GM19468 (cell line): Measurements from ENCODE around the gene VMP1.
"Not testable (repeated sequence)": the region's sequence is repeated elsewhere in the genome, so short reads cannot be mapped to it uniquely, and the experiment has no call there.

ENCODE experiments used
- ATAC-seq: cut with Tn5 transposase; IDR thresholded peaks from one replicate; pipeline ENCODE4 v1.9.1; 2021; ENCODE audit warnings: mild to moderate bottlenecking, moderate library complexity, moderate number of reproducible peaks; ENCODE audit not compliant: unreplicated experiment; ENCODE audit errors: extremely low read depth

VMP1 gene

DNA sequence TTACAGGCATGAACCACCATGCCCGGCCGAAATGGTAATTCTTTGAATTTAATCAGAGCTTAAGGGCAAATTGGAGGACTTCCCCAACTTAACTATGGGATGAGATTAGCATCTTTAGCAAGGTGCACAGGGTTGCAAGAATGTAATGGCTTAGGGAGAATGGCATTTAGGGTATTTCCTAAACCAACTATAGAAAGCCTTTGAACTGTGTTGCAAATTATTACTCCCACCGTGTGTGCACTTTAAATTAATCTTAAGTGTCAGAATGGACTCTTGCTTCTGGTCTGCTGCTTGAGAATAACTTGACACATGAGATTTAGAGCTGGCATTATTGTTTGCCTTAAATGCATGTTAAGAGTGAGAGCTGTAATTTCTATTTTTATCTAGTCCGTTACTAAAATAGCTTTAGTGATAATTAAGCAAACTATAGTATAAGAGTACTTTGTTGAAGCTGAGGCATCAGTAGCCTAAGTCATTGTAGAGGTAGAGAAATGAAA, 125.5 kb downstream of the VMP1 start:
- ATAC-seq = no peak

DNA sequence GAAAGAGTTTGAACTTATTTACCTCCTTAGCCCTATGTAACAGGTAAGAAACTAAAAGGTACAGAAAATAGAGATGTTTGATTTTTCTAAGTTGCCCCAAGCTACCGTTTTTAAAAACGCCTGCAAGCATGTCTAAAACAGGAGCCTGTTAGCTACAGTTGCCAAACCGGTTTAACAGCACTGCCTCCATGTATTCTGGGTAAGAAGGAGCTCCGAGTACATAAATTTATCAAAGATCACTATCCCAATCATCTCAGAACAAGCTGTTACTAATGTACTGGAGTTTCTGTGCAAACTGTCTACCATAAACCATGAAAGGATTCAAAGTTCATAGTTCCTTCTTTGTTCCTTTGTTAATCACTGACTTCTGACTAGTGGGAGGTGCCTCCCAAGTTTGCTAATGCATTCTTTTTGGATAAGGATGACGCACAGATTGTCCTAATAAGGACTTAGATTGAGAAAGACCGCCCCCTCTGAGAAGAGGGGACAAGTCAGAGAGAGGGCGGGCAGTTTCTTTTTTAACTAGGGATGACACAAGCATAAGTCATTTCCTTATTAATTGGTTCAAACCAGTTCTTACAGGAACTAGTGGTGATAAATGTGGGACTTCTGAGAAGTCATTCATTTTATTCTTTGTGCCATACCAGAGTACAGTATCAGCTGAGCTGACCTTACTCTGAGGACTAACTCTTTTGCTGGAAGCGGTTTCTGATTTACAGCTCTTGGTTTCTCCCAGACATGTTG, 130.0 kb downstream of the VMP1 start:
- ATAC-seq = peak; percentile 88

DNA sequence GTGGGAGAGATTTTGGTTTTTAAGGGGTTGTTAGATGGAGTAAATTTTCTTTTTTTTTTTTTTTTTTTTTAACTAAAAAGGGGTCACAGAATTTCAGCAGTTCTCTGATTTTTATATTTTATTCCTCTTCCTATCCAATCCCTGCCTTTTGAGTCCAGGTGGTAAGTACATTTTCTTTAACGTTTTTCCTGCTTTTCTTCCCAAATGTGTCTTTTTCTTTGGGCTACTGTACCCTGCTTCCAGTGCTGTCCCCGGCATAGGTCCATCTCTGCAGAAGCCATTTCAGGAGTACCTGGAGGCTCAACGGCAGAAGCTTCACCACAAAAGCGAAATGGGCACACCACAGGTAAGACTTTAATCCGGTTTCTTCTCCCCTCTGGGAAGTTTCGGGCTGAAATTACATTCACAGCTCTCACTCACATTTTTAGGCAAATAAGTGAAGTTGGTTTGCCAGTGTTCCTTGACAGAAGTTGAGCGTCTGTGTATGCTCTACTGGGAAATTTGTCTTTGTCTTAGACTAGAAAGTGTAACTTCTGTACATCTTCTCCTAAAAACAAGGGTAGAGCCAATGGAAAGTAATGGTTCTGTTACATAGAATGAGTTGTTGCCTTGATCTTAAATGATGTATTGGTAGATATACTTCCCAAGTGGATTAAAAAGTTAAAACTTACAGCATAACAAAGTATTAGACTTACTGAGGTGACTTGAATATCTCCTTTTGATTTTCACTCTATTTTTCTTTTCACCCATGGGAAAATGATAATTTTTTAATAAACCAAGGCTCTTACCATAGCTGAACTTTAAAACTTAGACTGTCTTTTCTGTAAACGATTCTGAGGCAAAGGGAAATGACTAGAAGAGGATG, 130.8 kb downstream of the VMP1 start:
- no peak for ATAC-seq

DNA sequence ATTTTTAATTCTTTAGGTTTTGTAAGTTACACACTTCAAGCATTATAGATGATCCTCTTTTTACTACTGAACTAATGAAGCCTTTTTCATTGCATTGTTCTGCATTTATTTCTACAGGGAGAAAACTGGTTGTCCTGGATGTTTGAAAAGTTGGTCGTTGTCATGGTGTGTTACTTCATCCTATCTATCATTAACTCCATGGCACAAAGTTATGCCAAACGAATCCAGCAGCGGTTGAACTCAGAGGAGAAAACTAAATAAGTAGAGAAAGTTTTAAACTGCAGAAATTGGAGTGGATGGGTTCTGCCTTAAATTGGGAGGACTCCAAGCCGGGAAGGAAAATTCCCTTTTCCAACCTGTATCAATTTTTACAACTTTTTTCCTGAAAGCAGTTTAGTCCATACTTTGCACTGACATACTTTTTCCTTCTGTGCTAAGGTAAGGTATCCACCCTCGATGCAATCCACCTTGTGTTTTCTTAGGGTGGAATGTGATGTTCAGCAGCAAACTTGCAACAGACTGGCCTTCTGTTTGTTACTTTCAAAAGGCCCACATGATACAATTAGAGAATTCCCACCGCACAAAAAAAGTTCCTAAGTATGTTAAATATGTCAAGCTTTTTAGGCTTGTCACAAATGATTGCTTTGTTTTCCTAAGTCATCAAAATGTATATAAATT, 132.3 kb downstream of the VMP1 start:
- no peak for ATAC-seq

DNA sequence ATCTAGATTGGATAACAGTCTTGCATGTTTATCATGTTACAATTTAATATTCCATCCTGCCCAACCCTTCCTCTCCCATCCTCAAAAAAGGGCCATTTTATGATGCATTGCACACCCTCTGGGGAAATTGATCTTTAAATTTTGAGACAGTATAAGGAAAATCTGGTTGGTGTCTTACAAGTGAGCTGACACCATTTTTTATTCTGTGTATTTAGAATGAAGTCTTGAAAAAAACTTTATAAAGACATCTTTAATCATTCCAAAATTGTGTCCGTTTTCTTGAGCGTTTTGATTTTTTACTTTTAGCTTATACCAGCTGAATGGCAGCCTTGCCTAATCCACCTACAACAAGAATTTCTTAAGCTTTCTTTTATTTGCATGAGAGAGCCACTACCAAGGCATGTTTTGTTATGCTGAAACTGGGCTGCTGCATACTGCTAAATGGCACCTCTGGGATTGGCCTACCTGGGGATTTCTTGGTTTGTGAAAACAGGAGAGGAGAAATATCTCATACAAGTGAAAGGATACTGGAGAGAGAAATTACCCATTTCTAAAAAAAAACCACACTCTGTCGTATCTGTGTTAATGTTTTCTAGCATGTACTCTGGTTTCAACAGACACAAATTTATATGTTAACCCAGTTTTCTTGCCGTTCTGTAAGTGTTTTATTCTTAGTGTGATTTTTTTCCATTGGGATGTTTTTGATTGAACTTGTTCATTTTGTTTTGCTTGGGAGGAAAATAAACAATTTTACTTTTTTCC, 133.1 kb downstream of the VMP1 start:
- ATAC-seq = no peak

DNA sequence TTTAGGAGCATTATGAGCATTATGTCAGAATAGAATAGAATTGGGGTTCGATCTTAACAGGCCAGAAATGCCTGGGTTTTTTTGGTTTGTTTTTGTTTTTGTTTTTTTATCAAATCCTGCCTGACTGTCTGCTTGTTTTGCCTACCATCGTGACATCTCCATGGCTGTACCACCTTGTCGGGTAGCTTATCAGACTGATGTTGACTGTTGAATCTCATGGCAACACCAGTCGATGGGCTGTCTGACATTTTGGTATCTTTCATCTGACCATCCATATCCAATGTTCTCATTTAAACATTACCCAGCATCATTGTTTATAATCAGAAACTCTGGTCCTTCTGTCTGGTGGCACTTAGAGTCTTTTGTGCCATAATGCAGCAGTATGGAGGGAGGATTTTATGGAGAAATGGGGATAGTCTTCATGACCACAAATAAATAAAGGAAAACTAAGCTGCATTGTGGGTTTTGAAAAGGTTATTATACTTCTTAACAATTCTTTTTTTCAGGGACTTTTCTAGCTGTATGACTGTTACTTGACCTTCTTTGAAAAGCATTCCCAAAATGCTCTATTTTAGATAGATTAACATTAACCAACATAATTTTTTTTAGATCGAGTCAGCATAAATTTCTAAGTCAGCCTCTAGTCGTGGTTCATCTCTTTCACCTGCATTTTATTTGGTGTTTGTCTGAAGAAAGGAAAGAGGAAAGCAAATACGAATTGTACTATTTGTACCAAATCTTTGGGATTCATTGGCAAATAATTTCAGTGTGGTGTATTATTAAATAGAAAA, 133.8 kb downstream of the VMP1 start:
- ATAC-seq = not testable (repeated sequence)

DNA sequence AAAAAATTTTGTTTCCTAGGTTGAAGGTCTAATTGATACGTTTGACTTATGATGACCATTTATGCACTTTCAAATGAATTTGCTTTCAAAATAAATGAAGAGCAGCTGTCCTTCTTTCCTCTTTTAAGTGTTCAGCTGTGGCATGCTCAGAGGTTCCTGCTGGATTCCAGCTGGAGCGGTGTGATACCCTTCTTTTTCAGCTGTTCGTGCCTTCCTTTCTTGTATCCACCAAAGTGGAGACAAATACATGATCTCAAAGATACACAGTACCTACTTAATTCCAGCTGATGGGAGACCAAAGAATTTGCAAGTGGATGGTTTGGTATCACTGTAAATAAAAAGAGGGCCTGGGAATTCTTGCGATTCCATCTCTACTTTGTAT, 134.4 kb downstream of the VMP1 start:
- ATAC-seq = not testable (repeated sequence)

DNA sequence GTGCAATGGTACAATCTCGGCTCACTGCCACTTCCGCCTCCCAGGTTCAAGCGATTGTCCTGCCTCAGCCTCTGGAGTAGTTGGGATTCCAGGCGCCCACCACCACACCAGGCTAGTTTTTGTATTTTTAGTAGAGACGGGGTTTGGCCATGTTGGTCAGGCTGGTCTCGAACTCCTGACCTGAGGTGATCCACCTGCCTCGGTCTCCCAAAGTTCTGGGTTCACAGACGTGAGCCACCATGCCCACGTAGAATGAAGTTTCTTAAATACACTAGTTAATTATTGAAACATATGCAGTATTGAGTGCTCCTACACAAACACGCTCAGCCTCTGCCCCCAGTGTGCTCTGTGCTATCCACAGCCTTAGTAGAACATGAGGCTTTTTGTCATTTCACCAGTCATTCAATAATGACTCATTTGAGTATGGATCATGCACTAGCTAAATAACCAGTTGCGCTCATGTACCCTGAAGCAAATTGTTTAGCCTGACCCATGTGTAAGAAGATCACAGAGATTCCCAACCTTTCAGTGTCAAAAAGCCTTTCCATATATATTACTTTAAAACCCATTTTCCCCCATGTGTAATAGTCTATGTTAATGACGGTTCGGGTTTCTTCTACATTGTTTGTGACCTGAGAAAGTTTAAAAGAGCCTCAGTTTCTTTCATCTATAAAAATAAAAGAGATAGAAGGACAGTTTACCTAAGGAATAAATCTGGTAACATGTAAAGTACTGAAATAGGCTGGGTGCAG, 135.6 kb downstream of the VMP1 start:
- no peak for ATAC-seq

DNA sequence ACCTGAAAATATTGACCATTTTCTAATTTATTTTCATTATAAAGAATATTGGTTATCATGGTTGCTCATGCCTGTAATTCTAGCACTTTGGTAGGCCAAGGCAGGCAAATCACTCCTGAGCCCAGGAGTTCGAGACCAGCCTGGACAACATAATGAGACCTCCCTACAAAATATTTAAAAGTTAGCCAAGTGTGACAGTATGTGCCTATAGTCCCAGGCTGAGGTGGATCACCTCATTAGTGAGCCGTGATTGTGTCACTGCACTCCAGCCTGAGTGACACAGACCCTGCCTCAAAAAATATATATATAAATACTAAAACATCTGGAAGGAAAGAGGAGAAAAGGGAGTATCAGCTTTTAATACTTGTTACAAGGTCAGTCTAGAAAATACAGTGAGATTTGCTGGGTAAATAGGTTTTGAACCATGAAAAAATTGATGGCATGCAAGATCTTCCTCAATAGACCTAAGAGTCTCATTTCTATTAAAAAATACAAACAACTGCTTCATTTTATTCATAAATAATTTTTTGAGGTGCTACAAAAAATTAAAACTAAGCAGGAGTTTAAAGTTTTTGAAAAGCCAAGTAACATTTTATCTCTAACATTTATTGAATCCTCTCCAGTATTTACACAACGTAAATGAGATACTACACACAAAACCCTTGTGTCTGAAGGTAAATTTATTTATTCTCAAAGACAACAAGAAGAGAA, 137.6 kb downstream of the VMP1 start:
- ATAC-seq = no peak

DNA sequence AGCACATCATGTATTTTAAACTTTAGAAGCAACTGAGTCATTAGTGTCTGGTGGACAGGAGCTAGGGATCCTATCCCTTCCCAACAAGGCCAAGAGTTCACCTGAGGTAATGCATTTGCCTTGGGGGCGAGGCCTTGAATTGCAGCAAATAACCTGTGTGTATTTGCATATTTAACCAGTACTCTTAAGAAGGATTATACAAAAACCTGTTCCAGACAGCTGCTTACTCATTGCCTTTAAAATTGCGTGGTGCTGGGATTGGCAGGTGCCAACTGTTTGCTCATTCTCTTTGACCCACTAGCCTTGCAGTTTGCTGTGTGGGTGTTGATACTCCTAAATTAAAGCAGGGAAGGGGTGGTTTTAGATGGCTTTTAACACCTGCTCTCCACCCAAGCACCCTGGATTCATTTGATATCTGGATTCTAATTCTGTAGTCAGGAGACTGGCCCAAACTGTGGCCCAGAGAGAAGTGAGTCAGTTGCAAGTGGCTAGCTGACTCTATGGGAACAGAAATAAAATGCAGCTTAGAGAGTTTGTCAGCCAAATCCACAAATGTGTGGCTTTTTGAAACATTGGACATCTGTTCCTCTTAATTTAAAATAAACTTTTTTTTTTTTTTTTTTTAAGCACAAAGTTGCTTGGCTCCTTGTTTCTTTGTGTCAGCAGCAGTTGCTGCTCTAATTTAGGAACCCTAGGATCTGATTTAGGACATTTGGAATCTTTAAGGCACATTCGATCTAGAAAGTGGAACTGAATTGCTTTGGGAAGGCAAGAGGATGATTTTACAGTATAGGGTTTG, 138.3 kb downstream of the VMP1 start:
- no peak for ATAC-seq

DNA sequence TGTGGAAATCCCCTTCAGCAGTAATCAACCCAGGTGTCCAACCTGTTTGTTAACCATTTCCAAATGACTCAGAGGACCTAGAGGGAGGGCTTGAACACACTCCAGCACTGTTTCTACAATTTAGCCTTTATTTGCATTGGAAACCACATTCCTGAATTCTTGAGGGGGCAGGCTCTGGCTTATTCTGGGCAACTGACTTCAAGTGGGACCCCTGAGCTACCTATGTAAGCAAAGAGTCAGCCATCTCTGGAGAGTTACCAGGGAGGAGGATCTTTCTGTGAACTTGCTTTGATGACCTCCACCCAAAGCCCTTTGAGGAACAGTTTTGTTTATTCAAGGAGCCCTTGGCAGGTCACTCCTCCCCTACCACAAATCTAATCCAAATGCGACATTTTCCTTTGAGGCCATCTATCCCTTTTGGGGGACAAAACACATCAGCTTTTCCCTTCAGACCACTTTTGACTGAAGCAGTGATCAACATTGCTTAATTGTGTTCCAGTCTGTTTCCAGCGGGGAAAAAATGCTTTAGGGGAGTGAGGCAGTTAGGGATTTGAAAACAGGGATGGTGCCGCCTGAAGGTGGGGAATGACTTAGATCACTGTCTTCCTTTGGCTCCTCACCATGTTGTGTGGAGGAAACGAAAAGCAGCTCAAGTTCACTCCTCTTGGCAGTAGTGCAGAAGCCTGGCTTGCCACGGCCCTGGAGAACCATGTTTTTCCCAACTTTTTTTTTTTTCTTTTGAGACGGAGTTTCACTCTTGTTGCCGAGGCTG, 139.1 kb downstream of the VMP1 start:
- ATAC-seq = no peak

DNA sequence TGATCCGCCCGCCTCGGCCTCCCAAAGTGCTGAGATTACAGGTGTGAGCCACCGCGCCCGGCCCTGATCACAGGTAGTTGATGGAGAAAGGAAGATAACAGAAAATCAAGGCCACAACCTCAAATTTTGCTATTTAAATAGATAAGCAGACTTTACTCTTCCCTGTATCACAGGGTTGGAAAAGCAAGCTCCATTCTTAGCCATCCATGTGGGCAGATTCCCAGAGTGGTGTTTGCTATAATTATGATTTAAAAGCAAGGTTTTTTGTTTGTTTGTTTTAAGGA, 140.9 kb downstream of the VMP1 start:
- ATAC-seq = no peak

DNA sequence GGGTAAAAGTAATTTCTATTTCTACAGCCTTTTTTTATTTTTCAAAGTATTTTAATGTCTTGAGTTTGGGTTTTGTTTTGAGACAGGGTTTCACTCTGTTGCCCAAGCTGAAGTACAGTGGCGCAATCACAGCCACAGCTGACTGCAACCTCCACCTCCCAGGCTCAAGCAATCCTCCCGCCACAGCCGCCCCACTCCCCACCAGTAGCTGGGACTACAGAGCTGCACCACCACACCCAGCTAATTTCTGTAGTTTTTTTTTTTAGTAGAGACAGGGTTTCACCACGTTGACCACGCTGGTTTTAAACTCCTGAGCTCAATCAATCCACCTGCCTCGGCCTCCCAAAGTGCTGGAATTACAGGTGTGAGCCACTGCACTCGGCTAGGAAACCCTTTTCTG, 141.3 kb downstream of the VMP1 start:
- ATAC-seq = no peak

DNA sequence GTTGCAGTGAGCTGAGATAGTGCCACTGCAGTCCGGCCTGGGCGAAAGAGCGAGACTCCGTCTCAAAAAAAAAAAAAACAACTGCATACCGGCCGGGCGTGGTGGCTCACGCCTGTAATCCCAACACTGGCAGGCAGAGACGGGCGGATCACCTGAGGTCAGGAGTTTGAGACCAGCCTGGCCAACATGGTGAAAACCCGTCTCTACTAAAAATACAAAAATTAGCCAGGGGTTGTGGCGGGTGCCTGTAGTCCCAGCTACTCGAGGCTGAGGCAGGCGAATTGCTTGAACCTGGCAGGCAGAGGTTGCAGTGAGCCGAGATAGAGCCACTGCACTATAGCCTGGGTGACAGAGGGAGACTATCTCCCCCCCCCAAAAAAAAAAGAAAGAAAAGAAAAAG, 142.9 kb downstream of the VMP1 start:
- not testable (repeated sequence) for ATAC-seq

DNA sequence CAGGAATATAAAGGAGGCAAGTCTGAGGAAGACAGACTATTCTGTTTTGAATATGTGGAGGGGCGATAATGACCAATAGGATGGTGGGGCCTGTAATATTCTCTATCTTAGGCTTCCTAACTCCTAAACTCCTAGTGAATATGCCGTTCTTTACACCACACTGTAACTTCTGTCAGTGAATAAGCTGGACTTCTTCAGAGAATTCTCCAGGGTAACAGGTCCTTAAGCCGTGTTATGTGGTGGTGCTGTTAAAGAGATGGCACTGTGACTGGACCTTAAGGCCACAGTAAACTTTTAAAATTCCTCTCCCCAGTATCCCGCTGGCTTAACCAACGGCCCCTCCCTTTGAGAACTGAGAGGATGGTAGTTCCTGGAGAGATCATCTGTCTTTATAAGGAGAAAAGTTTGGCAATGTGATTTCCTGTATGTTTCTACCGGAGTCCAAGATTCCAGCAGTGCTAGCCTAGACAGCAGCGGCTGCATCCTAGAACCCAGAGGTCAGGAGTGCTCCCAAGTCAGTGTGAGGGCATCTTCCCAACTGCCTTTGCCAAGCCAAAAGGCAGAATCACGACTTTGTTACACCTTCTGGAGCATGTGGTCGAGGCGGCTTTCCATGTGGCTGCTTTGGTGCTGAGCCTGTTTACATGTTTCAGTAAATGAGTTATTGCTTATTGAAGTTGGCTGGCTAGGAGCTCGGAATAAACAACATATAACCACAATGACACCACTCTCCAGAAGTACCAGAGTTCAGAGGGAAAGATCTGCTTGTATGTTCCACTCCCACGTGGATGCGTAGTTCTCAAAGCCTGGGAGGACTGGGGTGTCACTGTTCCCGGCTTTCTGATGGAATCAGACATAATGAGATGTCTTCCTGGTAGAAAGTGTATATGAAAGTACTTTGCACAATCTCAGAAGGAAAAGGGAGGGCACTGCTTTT, 144.3 kb downstream of the VMP1 start:
- no peak for ATAC-seq

DNA sequence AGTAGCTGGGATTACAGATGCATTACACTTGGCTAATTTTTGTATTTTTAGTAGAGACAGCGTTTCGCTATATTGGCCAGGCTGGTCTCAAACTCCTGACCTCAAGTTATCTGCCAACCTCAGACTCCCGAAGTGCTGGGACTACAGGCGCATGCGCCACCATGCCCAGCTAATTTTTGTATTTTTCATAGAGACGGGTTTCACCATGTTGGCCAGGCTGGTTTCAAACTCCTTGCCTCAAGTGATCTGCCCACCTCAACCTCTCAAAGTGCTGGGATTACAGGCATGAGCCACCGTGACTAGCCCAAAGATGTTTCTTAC, 145.4 kb downstream of the VMP1 start:
- ATAC-seq = not testable (repeated sequence)
